Spinal cord (tissue), 10 donors: ENCODE data around the gene PAXX. TPM values are rescaled to one million over a fixed set of nuclear protein-coding genes. Genes with fewer than 3 reads are reported as not detected.
"Not testable (repeated sequence)": the region's sequence is repeated elsewhere in the genome, so short reads cannot be mapped to it uniquely, and the experiment has no call there.

Experiments used
- DNase-seq, 6 donors: peaks; one replicate each; pipeline versions ENCODE4 v3.0.0 to v3.0.0-alpha.2; 2013 to 2015; ENCODE audit warnings: low spot score in 6 of 6, low read depth in 4 of 6
- H3K27ac ChIP-seq: one replicate; pipeline ENCODE4 v1.5.1; 2013; ENCODE audit warnings: low read depth, low read length, control low read depth
- H3K27me3 ChIP-seq: one replicate; pipeline ENCODE4 v1.6.1; 2013; ENCODE audit warnings: low read length; ENCODE audit not compliant: control insufficient read depth, insufficient read depth
- H3K36me3 ChIP-seq: one replicate; pipeline ENCODE4 v1.6.1; 2013; ENCODE audit warnings: low read length; ENCODE audit not compliant: control insufficient read depth, insufficient read depth
- H3K4me1 ChIP-seq: one replicate; pipeline ENCODE4 v1.6.1; 2013; ENCODE audit warnings: low read length; ENCODE audit not compliant: control insufficient read depth, insufficient read depth
- H3K4me3 ChIP-seq: one replicate; pipeline ENCODE4 v1.5.1; 2013; ENCODE audit warnings: low read depth, low read length, control low read depth
- H3K9me3 ChIP-seq: one replicate; pipeline ENCODE4 v1.6.1; 2013; ENCODE audit warnings: low read length; ENCODE audit not compliant: control insufficient read depth, insufficient read depth
- WGBS: methylation state at CpG from one replicate; pipeline ENCODE4 v1.1.5; 2013; ENCODE audit warnings: missing lambda C conversion rate; ENCODE audit not compliant: insufficient coverage; 5-methylcytosine and 5-hydroxymethylcytosine counted together
- polyA plus RNA-seq, 2 donors: library from polyadenylated mRNA; unstranded; fragments of 120-200 nt; gene quantifications; one replicate each; pipeline ENCODE4 v1.2.1, GENCODE V29; 2013; ENCODE audit not compliant: insufficient read length in 2 of 2
- total RNA-seq, 2 donors: library from RNA; depleted of rRNA in 1 of 2; stranded (reverse); fragments of 120-200 nt in 1 of 2; fragments of >200 nt in 1 of 2; gene quantifications; one replicate each; pipeline versions ENCODE4 v1.2.3 to v1.2.4, GENCODE V29; 2013 to 2014
- donor health status: healthy.

PAXX gene
- total and polyA plus RNA-seq, 4 donors, result 15.7 to 108 (median 72.7) TPM

- H3K27me3 ChIP-seq, result peaks cover 7% of the 10 kb centered on the region
- DNase-seq, result no peak
- H3K4me1 ChIP-seq, result peaks cover 20% of the 10 kb centered on the region
- no peak overlapping the region for H3K27ac ChIP-seq
- H3K36me3 ChIP-seq, result peaks cover 12% of the 10 kb centered on the region
- 90% methylated on average over 16 of the region's 20 CpGs for WGBS
- H3K9me3 ChIP-seq, result no peaks in the 10 kb centered on the region
- H3K4me3 ChIP-seq, result no peak overlapping the region
These were observed 9.8 kb downstream of the PAXX start for GRCh38 chr9:137001857-137002645.

GRCh38 chr9:137002646-137003041 is 10.4 kb downstream of the PAXX start:
- WGBS, result 86% methylated on average over 10 of the region's 10 CpGs
- peaks cover 18% of the 10 kb centered on the region for H3K36me3 ChIP-seq
- H3K27ac ChIP-seq, result no peak overlapping the region
- no peaks in the 10 kb centered on the region for H3K9me3 ChIP-seq
- DNase-seq, result no peak
- peaks cover 20% of the 10 kb centered on the region for H3K4me1 ChIP-seq
- no peak overlapping the region for H3K4me3 ChIP-seq
- peaks cover 2% of the 10 kb centered on the region for H3K27me3 ChIP-seq

GRCh38 chr9:137004285-137004684 is 12.1 kb downstream of the PAXX start:
- not testable (repeated sequence) for H3K27me3 ChIP-seq, DNase-seq, H3K9me3 ChIP-seq, H3K4me3 ChIP-seq, H3K27ac ChIP-seq
- WGBS, result 51% methylated on average over 6 of the region's 17 CpGs
- peaks cover 20% of the 10 kb centered on the region for H3K4me1 ChIP-seq
- peaks cover 33% of the 10 kb centered on the region for H3K36me3 ChIP-seq

GRCh38 chr9:137006116-137007003 is 14.1 kb downstream of the PAXX start:
- no peaks in the 10 kb centered on the region for H3K9me3 ChIP-seq
- H3K27me3 ChIP-seq, result peaks cover 2% of the 10 kb centered on the region
- H3K4me3 ChIP-seq, result no peak overlapping the region
- peaks cover 20% of the 10 kb centered on the region for H3K4me1 ChIP-seq
- peaks cover 53% of the 10 kb centered on the region for H3K36me3 ChIP-seq
- WGBS, result 69% methylated on average over 21 of the region's 24 CpGs
- H3K27ac ChIP-seq, result no peak overlapping the region
- DNase-seq, result no peak

- H3K4me3 ChIP-seq, result no peak overlapping the region
- H3K9me3 ChIP-seq, result no peaks in the 10 kb centered on the region
- H3K36me3 ChIP-seq, result peaks cover 62% of the 10 kb centered on the region
- peak overlapping the region; percentile 25 for H3K27ac ChIP-seq
- peaks cover 20% of the 10 kb centered on the region for H3K4me1 ChIP-seq
- no peaks in the 10 kb centered on the region for H3K27me3 ChIP-seq
- WGBS, result 62% methylated on average over 24 of the region's 30 CpGs
- peak in 2 of 6 donors; percentile 16 to 69 for DNase-seq
These were observed 15.0 kb downstream of the PAXX start for GRCh38 chr9:137007108-137007815.

GRCh38 chr9:137007816-137008270 is 15.6 kb downstream of the PAXX start:
- Histone ChIP-seq H3K4me1 (peaks cover 20% of the 10 kb centered on the region), H3K27ac (peak overlapping the region; percentile 25), H3K4me3 (no peak overlapping the region), H3K27me3 (no peaks in the 10 kb centered on the region), H3K36me3 (peaks cover 68% of the 10 kb centered on the region), H3K9me3 (no peaks in the 10 kb centered on the region)
- DNase-seq, result no peak
- 71% methylated on average over 13 of the region's 13 CpGs for WGBS

- no peaks in the 10 kb centered on the region for H3K9me3 ChIP-seq
- peaks cover 73% of the 10 kb centered on the region for H3K36me3 ChIP-seq
- no peak for DNase-seq
- 81% methylated on average over 21 of the region's 22 CpGs for WGBS
- H3K4me3 ChIP-seq, result no peak overlapping the region
- peaks cover 20% of the 10 kb centered on the region for H3K4me1 ChIP-seq
- H3K27ac ChIP-seq, result no peak overlapping the region
- no peaks in the 10 kb centered on the region for H3K27me3 ChIP-seq
These were observed 16.1 kb downstream of the PAXX start for GRCh38 chr9:137008312-137008711.

- Histone ChIP-seq H3K4me1 (peaks cover 20% of the 10 kb centered on the region), H3K27ac (no peak overlapping the region), H3K27me3 (no peaks in the 10 kb centered on the region), H3K4me3 (no peak overlapping the region), H3K36me3 (peaks cover 82% of the 10 kb centered on the region), H3K9me3 (no peaks in the 10 kb centered on the region)
- 90% methylated on average over 13 of the region's 18 CpGs for WGBS
- DNase-seq, result no peak
These were observed 17.0 kb downstream of the PAXX start for GRCh38 chr9:137009217-137009616.

GRCh38 chr9:137009938-137010732 is 17.9 kb downstream of the PAXX start:
- H3K9me3 ChIP-seq, result no peaks in the 10 kb centered on the region
- H3K4me1 ChIP-seq, result peaks cover 20% of the 10 kb centered on the region
- H3K27me3 ChIP-seq, result no peaks in the 10 kb centered on the region
- 94% methylated on average over 42 of the region's 49 CpGs for WGBS
- DNase-seq, result no peak
- H3K4me3 ChIP-seq, result no peak overlapping the region
- no peak overlapping the region for H3K27ac ChIP-seq
- H3K36me3 ChIP-seq, result peaks cover 91% of the 10 kb centered on the region
